Fibroblast of lung (primary cell): Measurements from ENCODE around the gene PLPP7. TPM values are rescaled to one million over a fixed set of nuclear protein-coding genes. Genes with fewer than 3 reads are reported as not detected.

Experiments used
- DNase-seq, 2 donors: peaks; one replicate each; pipeline versions ENCODE4 v3.0.0 to v3.0.0-alpha.2; 2010; ENCODE audit warnings: low read depth in 2 of 2
- H2AFZ ChIP-seq: 2 replicates; pipeline ENCODE4 v1.5.1; 2012; ENCODE audit warnings: low read length, control low read depth, inconsistent platforms
- H3K27ac ChIP-seq: 2 replicates; pipeline ENCODE4 v1.5.1; 2011; ENCODE audit warnings: low read length, control low read depth; ENCODE audit not compliant: insufficient read depth
- H3K27me3 ChIP-seq: 2 replicates; pipeline ENCODE4 v1.5.1; 2011; ENCODE audit warnings: mild to moderate bottlenecking, low read length; ENCODE audit not compliant: control insufficient read depth, insufficient read depth
- H3K36me3 ChIP-seq: 2 replicates; pipeline ENCODE4 v1.5.1; 2011; ENCODE audit warnings: low read length; ENCODE audit not compliant: control insufficient read depth, insufficient read depth
- H3K4me1 ChIP-seq: 2 replicates; pipeline ENCODE4 v1.5.1; 2011; ENCODE audit warnings: low read length; ENCODE audit not compliant: control insufficient read depth, insufficient read depth; ENCODE audit errors: extremely low read depth
- H3K4me2 ChIP-seq: 2 replicates; pipeline ENCODE4 v1.5.1; 2011; ENCODE audit warnings: low read length, control low read depth; ENCODE audit not compliant: insufficient read depth; ENCODE audit errors: extremely low read depth
- H3K4me3 ChIP-seq, 4 experiments: fragments of 200-600 bp in 1 of 4; sonication (generic) in 1 of 4; replicated peaks in 1 of 4; 2 replicates each; pipeline ENCODE4 v1.5.1; 2011 to 2016; ENCODE audit warnings: low read length in 4 of 4, low read depth in 3 of 4, mild to moderate bottlenecking in 3 of 4, control low read depth in 2 of 4, inconsistent platforms in 1 of 4, mixed read lengths in 1 of 4; ENCODE audit not compliant: insufficient read depth in 1 of 4; ENCODE audit errors: control extremely low read depth in 1 of 4
- H3K79me2 ChIP-seq: 2 replicates; pipeline ENCODE4 v1.5.1; 2012; ENCODE audit warnings: mild to moderate bottlenecking, low read length, inconsistent platforms; ENCODE audit not compliant: control insufficient read depth, insufficient read depth
- H3K9ac ChIP-seq: 2 replicates; pipeline ENCODE4 v1.5.1; 2011; ENCODE audit warnings: mild to moderate bottlenecking, low read length, control low read depth; ENCODE audit not compliant: insufficient read depth
- H3K9me3 ChIP-seq: 2 replicates; pipeline ENCODE4 v1.5.1; 2012; ENCODE audit warnings: low read depth, low read length; ENCODE audit not compliant: control insufficient read depth, insufficient read depth
- H4K20me1 ChIP-seq: 2 replicates; pipeline ENCODE4 v1.5.1; 2011; ENCODE audit warnings: low read length; ENCODE audit not compliant: control insufficient read depth, insufficient read depth; ENCODE audit errors: extremely low read depth
- EZH2 ChIP-seq: IDR thresholded peaks from 2 replicates; pipeline ENCODE4 v1.5.1; 2012; ENCODE audit warnings: low read length, control low read depth, mild to moderate bottlenecking; ENCODE audit errors: missing control alignments
- polyA plus RNA-seq, 2 donors: library from polyadenylated mRNA; depleted of rRNA in 1 of 2; stranded (reverse) in 1 of 2; unstranded in 1 of 2; fragments of >200 nt; gene quantifications; 2 replicates each; pipeline ENCODE4 v1.2.1, GENCODE V29; 2011 to 2012; ENCODE audit warnings: missing spikeins in 1 of 2
- total RNA-seq: library from RNA; depleted of rRNA; stranded (reverse); fragments of >200 nt; gene quantifications from 2 replicates; pipeline ENCODE4 v1.2.1, GENCODE V29; 2014
- TF ChIP-seq, protein P1 (sequence below), 2 donors: IDR thresholded peaks in 1 of 2; conservative IDR thresholded peaks in 1 of 2; 1 replicate in 1 of 2; 2 replicates in 1 of 2; pipeline ENCODE4 v1.5.1; 2011 to 2012; ENCODE audit warnings: low read length in 2 of 2, control low read depth in 1 of 2, inconsistent platforms in 1 of 2, low read depth in 1 of 2, mild to moderate bottlenecking in 1 of 2

The PLPP7 gene
- total and polyA plus RNA-seq, 2 donors (not counting 1 experiment from before 2014, with no cell fraction given), result 3.0 to 9.4 TPM

DNA sequence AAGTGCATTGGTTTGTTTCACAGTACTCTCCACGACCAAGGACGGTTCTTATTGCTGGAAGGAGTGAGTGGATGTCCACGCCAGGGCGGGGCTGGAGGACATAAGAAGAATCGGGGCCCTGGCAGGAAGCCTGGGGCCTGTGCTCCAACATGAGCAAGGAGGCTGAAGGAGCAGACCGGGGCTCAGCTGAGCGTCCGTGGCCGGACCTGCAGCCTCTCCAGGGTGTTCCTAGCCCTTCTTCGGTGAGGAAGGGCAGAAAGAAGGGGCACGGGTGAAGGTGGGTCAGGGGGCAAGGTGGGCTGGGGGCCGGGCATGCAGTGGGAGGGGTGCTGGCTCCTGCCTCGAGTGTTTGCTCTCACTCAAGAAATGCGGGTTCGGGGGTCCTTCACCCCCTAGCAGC, 31.3 kb upstream of the PLPP7 start:
- Histone ChIP-seq H3K4me2 (no peak overlapping the region), H3K36me3 (no peaks in the 10 kb centered on the region), H3K9ac (no peak overlapping the region), H4K20me1 (no peaks in the 10 kb centered on the region), H2AFZ (no peak overlapping the region), H3K9me3 (no peaks in the 10 kb centered on the region), H3K79me2 (no peaks in the 10 kb centered on the region), H3K27ac (no peak overlapping the region), H3K27me3 (no peaks in the 10 kb centered on the region), H3K4me1 (peaks cover 10% of the 10 kb centered on the region), H3K4me3 (no peak overlapping the region)
- DNase-seq, result no peak
- TF ChIP-seq, protein P1, sequence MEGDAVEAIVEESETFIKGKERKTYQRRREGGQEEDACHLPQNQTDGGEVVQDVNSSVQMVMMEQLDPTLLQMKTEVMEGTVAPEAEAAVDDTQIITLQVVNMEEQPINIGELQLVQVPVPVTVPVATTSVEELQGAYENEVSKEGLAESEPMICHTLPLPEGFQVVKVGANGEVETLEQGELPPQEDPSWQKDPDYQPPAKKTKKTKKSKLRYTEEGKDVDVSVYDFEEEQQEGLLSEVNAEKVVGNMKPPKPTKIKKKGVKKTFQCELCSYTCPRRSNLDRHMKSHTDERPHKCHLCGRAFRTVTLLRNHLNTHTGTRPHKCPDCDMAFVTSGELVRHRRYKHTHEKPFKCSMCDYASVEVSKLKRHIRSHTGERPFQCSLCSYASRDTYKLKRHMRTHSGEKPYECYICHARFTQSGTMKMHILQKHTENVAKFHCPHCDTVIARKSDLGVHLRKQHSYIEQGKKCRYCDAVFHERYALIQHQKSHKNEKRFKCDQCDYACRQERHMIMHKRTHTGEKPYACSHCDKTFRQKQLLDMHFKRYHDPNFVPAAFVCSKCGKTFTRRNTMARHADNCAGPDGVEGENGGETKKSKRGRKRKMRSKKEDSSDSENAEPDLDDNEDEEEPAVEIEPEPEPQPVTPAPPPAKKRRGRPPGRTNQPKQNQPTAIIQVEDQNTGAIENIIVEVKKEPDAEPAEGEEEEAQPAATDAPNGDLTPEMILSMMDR (conservative IDR thresholded peaks at IDR 0.05 in 1 of 2, IDR thresholded peaks at IDR 0.05 in 1 of 2; ENCODE audit: low read depth in 1 of 2, low read length in 2 of 2), result no peak
- TF ChIP-seq EZH2, result no peak

DNA sequence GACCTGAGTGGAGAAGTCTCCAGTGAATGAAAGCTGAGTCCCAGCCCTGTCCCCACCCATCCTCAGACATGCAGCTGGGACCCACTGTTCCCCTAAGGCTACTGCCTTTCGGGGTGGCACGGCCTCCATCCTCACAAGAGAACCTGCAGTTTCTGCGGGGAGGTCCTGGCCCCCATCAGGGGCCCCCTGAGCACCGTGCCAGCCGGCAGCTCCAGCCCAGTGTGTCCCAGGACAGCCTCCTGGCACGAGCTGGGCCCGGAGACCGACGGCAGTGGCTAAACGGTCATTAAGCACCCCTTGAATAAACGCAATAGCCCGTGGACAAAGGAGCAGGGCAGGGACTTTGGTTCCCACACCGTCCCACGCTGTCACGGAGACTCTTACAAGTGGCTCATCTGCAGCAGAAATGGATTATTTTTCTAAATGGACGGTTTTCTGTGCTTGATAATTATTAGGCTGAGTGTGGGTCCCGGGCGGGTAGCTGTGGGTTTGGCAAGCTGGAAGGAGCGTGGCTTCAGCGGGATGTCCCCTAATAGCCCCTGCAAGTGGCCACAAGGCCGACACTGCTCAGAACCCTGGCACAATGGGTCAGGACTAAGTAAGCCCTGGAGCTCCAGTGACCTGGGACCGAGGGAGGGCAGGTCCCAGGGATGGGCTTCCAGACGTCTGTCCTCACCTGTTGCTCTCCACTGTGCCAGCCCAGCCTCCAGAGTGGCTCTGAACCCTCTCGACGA, 30.7 kb upstream of the PLPP7 start:
- TF ChIP-seq, protein P1 (conservative IDR thresholded peaks at IDR 0.05 in 1 of 2, IDR thresholded peaks at IDR 0.05 in 1 of 2; ENCODE audit: low read depth in 1 of 2, low read length in 2 of 2), result no peak
- no peak for TF ChIP-seq EZH2
- no peaks in the 10 kb centered on the region for H3K79me2 ChIP-seq
- no peak overlapping the region for H2AFZ ChIP-seq
- H3K9me3 ChIP-seq, result no peaks in the 10 kb centered on the region
- no peak for DNase-seq
- no peak overlapping the region for H3K9ac ChIP-seq
- no peaks in the 10 kb centered on the region for H4K20me1 ChIP-seq
- H3K4me3 ChIP-seq, result no peak overlapping the region
- H3K4me2 ChIP-seq, result no peak overlapping the region
- H3K4me1 ChIP-seq, result peaks cover 10% of the 10 kb centered on the region
- H3K27ac ChIP-seq, result no peak overlapping the region
- no peaks in the 10 kb centered on the region for H3K27me3 ChIP-seq
- H3K36me3 ChIP-seq, result no peaks in the 10 kb centered on the region

DNA sequence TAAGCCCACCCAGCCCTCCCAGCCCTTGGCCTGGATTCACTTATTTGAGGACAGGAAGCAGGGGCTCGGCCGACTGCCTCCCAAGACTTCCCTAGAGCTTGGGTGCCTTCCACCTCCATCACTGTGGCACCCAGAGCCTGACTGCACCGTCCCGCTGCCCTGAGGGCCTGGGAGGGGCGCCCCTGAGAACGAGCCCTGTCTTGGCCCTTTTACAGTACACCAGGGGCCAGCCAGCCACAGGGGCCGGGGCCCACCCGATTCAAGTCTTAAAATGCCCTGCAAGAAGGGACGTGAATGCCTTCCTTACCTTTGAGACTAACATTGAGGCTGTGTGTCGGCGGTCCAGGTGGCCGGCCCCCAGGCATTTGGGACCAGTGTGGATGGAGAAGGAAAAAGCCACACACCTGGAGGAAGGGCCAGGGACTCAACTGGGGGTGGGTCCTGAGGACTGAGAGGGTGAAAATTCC, 30.1 kb upstream of the PLPP7 start:
- TF ChIP-seq, protein P1 (conservative IDR thresholded peaks at IDR 0.05 in 1 of 2, IDR thresholded peaks at IDR 0.05 in 1 of 2; ENCODE audit: low read depth in 1 of 2, low read length in 2 of 2), result no peak
- no peak for TF ChIP-seq EZH2
- no peak overlapping the region for H3K9ac ChIP-seq
- no peak overlapping the region for H3K4me2 ChIP-seq
- DNase-seq, result no peak
- H3K27ac ChIP-seq, result no peak overlapping the region
- H2AFZ ChIP-seq, result no peak overlapping the region
- H3K36me3 ChIP-seq, result no peaks in the 10 kb centered on the region
- H3K4me1 ChIP-seq, result peaks cover 10% of the 10 kb centered on the region
- H4K20me1 ChIP-seq, result no peaks in the 10 kb centered on the region
- H3K79me2 ChIP-seq, result no peaks in the 10 kb centered on the region
- no peaks in the 10 kb centered on the region for H3K9me3 ChIP-seq
- no peaks in the 10 kb centered on the region for H3K27me3 ChIP-seq
- H3K4me3 ChIP-seq, result no peak overlapping the region
